HepG2 (cell line): ENCODE data around the gene GPS1. TPM values are rescaled to one million over a fixed set of nuclear protein-coding genes. Genes with fewer than 3 reads are reported as not detected.

Experiments used
- ATF7 ChIP-seq, 2 experiments: fragments of 450-650 bp in 1 of 2; sonication (generic) in 1 of 2; formaldehyde crosslinking in 1 of 2; IDR thresholded peaks; 2 replicates each; pipeline versions ENCODE4 v1.4.0 to v1.6.1; 2016 to 2020; ENCODE audit warnings: antibody characterized with exemption in 1 of 2, mild to moderate bottlenecking in 1 of 2, missing genetic modification reagents in 1 of 2
- CENPX ChIP-seq: sonication (generic); formaldehyde crosslinking; IDR thresholded peaks from 2 replicates; pipeline ENCODE4 v1.9.0; 2021; ENCODE audit warnings: mild to moderate bottlenecking, missing genetic modification reagents, moderate library complexity
- GFI1 ChIP-seq: sonication (generic); formaldehyde crosslinking; IDR thresholded peaks from 2 replicates; pipeline ENCODE4 v1.5.0; 2020; ENCODE audit warnings: missing genetic modification reagents, mild to moderate bottlenecking, borderline replicate concordance
- HNRNPL ChIP-seq: fragments of 200-400 bp; formaldehyde crosslinking; IDR thresholded peaks from 2 replicates; pipeline ENCODE4 v1.6.1; 2017; ENCODE audit warnings: mild to moderate bottlenecking, low read depth, low read length
- HNRNPLL ChIP-seq: fragments of 200-400 bp; formaldehyde crosslinking; IDR thresholded peaks from 2 replicates; pipeline ENCODE4 v1.6.1; 2017; ENCODE audit warnings: mild to moderate bottlenecking, low read depth, low read length; ENCODE audit not compliant: poor library complexity, severe bottlenecking
- KLF13 ChIP-seq: sonication (generic); formaldehyde crosslinking; IDR thresholded peaks from 2 replicates; pipeline ENCODE4 v1.4.0; 2020; ENCODE audit warnings: mild to moderate bottlenecking, missing genetic modification reagents
- MEIS2 ChIP-seq: sonication (generic); formaldehyde crosslinking; IDR thresholded peaks from 2 replicates; pipeline ENCODE4 v1.9.0; 2021; ENCODE audit warnings: mild to moderate bottlenecking, missing genetic modification reagents
- NKX3-1 ChIP-seq: sonication (generic); formaldehyde crosslinking; IDR thresholded peaks from 2 replicates; pipeline ENCODE4 v1.5.0; 2020; ENCODE audit warnings: missing genetic modification reagents
- RFX5 ChIP-seq: IDR thresholded peaks from 2 replicates; pipeline ENCODE4 v1.6.1; 2011; ENCODE audit warnings: low read depth, low read length, improper control_type of control experiment
- RXRB ChIP-seq: IDR thresholded peaks from 2 replicates; pipeline ENCODE4 v1.6.1; 2016; ENCODE audit warnings: borderline replicate concordance, missing genetic modification reagents, missing compliant biosample characterization
- SRSF9 ChIP-seq: fragments of 200-400 bp; formaldehyde crosslinking; IDR thresholded peaks from 2 replicates; pipeline ENCODE4 v1.6.1; 2018; ENCODE audit warnings: borderline replicate concordance, mild to moderate bottlenecking, low read depth, low read length; ENCODE audit not compliant: insufficient read depth, poor library complexity, severe bottlenecking
- TIGD3 ChIP-seq: sonication (generic); formaldehyde crosslinking; IDR thresholded peaks from 2 replicates; pipeline ENCODE4 v1.5.1; 2020; ENCODE audit warnings: mild to moderate bottlenecking, missing genetic modification reagents, borderline replicate concordance
- ZBTB7B ChIP-seq: sonication (generic); formaldehyde crosslinking; IDR thresholded peaks from 2 replicates; pipeline ENCODE4 v1.4.0; 2020; ENCODE audit warnings: missing genetic modification reagents
- ZFP1 ChIP-seq: IDR thresholded peaks from 2 replicates; pipeline ENCODE4 v1.6.1; 2016
- ZNF33B ChIP-seq: sonication (generic); formaldehyde crosslinking; IDR thresholded peaks from 2 replicates; pipeline ENCODE4 v1.5.1; 2020; ENCODE audit warnings: mild to moderate bottlenecking, missing genetic modification reagents
- ZNF367 ChIP-seq: sonication (generic); formaldehyde crosslinking; IDR thresholded peaks from 2 replicates; pipeline ENCODE4 v1.4.0; 2020; ENCODE audit warnings: missing genetic modification reagents, borderline replicate concordance
- ZNF501 ChIP-seq: sonication (generic); formaldehyde crosslinking; IDR thresholded peaks from 2 replicates; pipeline ENCODE4 v1.5.1; 2020; ENCODE audit warnings: mild to moderate bottlenecking, moderate library complexity, missing genetic modification reagents
- ZNF570 ChIP-seq: sonication (generic); formaldehyde crosslinking; IDR thresholded peaks from 2 replicates; pipeline ENCODE4 v1.4.0; 2020; ENCODE audit warnings: mild to moderate bottlenecking, missing genetic modification reagents, borderline replicate concordance
- ZNF605 ChIP-seq: sonication (generic); formaldehyde crosslinking; IDR thresholded peaks from 2 replicates; pipeline ENCODE4 v1.8.0; 2022; ENCODE audit warnings: mild to moderate bottlenecking, missing genetic modification reagents
- ZNF746 ChIP-seq: sonication (generic); formaldehyde crosslinking; IDR thresholded peaks from 2 replicates; pipeline ENCODE4 v1.8.0; 2022; ENCODE audit warnings: mild to moderate bottlenecking, missing genetic modification reagents
- ZSCAN9 ChIP-seq: IDR thresholded peaks from 2 replicates; pipeline ENCODE4 v1.6.1; 2016; ENCODE audit warnings: borderline replicate concordance
- polyA plus RNA-seq, 8 experiments: library from polyadenylated mRNA; depleted of rRNA in 3 of 8; stranded (reverse) in 7 of 8; unstranded in 1 of 8; fragments of >200 nt; fragmentation: Illumina TruSeq in 4 of 8; extraction: Trizol in 4 of 8; gene quantifications; 2 replicates each; pipeline versions ENCODE4 v1.2.1 to v1.2.3, GENCODE V29; 2011 to 2016; ENCODE audit warnings: low read depth in 4 of 8, missing spikeins in 1 of 8, mixed read lengths in 1 of 8; ENCODE audit not compliant: insufficient read depth in 1 of 8
- total RNA-seq, 5 experiments: library from RNA; depleted of rRNA; stranded (reverse); fragments of >200 nt; fragmentation: Illumina TruSeq; extraction: Trizol; gene quantifications; 2 replicates each; pipeline ENCODE4 v1.2.3, GENCODE V29; 2016; ENCODE audit warnings: low read depth in 1 of 5
- TF ChIP-seq, protein P1 (sequence below): IDR thresholded peaks from 2 replicates; pipeline ENCODE4 v1.6.1; 2016
- TF ChIP-seq, protein P2 (sequence below): sonication (generic); formaldehyde crosslinking; IDR thresholded peaks from 2 replicates; pipeline ENCODE4 v1.8.0; 2022; ENCODE audit warnings: mild to moderate bottlenecking, missing genetic modification reagents; ENCODE audit not compliant: insufficient replicate concordance
- TF ChIP-seq, protein P3 (sequence below): sonication (generic); formaldehyde crosslinking; IDR thresholded peaks from 2 replicates; pipeline ENCODE4 v1.4.0; 2020; ENCODE audit warnings: mild to moderate bottlenecking, missing genetic modification reagents
- TF ChIP-seq, protein P4 (sequence below): sonication (generic); formaldehyde crosslinking; IDR thresholded peaks from 2 replicates; pipeline ENCODE4 v1.5.0; 2020; ENCODE audit warnings: mild to moderate bottlenecking, low read depth, missing genetic modification reagents, borderline replicate concordance

Gene GPS1
- total and polyA plus RNA-seq, 2 of the 13 experiments (the other 11 are each of a cell fraction or from before 2014, with no cell fraction given): 124 to 128 TPM

- TF ChIP-seq, protein P1, sequence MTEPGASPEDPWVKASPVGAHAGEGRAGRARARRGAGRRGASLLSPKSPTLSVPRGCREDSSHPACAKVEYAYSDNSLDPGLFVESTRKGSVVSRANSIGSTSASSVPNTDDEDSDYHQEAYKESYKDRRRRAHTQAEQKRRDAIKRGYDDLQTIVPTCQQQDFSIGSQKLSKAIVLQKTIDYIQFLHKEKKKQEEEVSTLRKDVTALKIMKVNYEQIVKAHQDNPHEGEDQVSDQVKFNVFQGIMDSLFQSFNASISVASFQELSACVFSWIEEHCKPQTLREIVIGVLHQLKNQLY (CRISPR knock-in tag): peak; percentile 81; the same call in 1 of the 2 replicates
- TF ChIP-seq ZFP1 (0 out of 2 replicates have a peak, but pooled peaks have one; percentile 62), SRSF9 (no peak), NKX3-1 (peak; percentile 68; the same call in 1 of the 2 replicates), RXRB (CRISPR knock-in tag) (peak; percentile 93), KLF13 (no peak), ATF7 (IDR thresholded peaks at IDR 0.05) (no peak), ATF7 (CRISPR knock-in tag; IDR thresholded peaks at IDR 0.05) (no peak), TIGD3 (CRISPR knock-in tag) (0 out of 2 replicates have a peak, but pooled peaks have one; percentile 8), ZNF33B (CRISPR knock-in tag) (peak; percentile 46; the same call in 1 of the 2 replicates), GFI1 (CRISPR knock-in tag) (peak; percentile 94), HNRNPL (0 out of 2 replicates have a peak, but pooled peaks have one; percentile 72), ZNF570 (CRISPR knock-in tag) (no peak), ZSCAN9 (CRISPR knock-in tag) (peak; percentile 37; the same call in 1 of the 2 replicates), ZNF605 (CRISPR knock-in tag) (peak; percentile 93), ZBTB7B (CRISPR knock-in tag) (peak; percentile 86; the same call in 1 of the 2 replicates), MEIS2 (peak; percentile 83), HNRNPLL (peak; percentile 68), ZNF367 (CRISPR knock-in tag) (no peak), ZNF746 (CRISPR knock-in tag) (peak; percentile 91), RFX5 (peak; percentile 84), CENPX (CRISPR knock-in tag) (no peak), ZNF501 (CRISPR knock-in tag) (peak; percentile 62)
- TF ChIP-seq, protein P2, sequence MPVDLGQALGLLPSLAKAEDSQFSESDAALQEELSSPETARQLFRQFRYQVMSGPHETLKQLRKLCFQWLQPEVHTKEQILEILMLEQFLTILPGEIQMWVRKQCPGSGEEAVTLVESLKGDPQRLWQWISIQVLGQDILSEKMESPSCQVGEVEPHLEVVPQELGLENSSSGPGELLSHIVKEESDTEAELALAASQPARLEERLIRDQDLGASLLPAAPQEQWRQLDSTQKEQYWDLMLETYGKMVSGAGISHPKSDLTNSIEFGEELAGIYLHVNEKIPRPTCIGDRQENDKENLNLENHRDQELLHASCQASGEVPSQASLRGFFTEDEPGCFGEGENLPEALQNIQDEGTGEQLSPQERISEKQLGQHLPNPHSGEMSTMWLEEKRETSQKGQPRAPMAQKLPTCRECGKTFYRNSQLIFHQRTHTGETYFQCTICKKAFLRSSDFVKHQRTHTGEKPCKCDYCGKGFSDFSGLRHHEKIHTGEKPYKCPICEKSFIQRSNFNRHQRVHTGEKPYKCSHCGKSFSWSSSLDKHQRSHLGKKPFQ (CRISPR knock-in tag): peak; percentile 78
- TF ChIP-seq, protein P3, sequence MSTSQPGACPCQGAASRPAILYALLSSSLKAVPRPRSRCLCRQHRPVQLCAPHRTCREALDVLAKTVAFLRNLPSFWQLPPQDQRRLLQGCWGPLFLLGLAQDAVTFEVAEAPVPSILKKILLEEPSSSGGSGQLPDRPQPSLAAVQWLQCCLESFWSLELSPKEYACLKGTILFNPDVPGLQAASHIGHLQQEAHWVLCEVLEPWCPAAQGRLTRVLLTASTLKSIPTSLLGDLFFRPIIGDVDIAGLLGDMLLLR (CRISPR knock-in tag): no peak
- TF ChIP-seq, protein P4, sequence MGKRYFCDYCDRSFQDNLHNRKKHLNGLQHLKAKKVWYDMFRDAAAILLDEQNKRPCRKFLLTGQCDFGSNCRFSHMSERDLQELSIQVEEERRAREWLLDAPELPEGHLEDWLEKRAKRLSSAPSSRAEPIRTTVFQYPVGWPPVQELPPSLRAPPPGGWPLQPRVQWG (CRISPR knock-in tag): no peak
Measured at GRCh38 chr17:82103553-82104451, 52.1 kb downstream of the GPS1 start (continued).
